Colonic mucosa (tissue), 4 donors: ENCODE measurements around the gene ATG7. TPM values are rescaled to one million over a fixed set of nuclear protein-coding genes. Genes with fewer than 3 reads are reported as not detected.

Experiments
- DNase-seq: peaks from one replicate; pipeline ENCODE4 v3.0.0-alpha.2; 2020
- H3K27ac ChIP-seq: fragments of 200-600 bp; one replicate; pipeline ENCODE4 v1.8.0; 2021
- H3K27me3 ChIP-seq: fragments of 200-600 bp; one replicate; pipeline ENCODE4 v1.8.0; 2021
- H3K36me3 ChIP-seq: fragments of 200-600 bp; one replicate; pipeline ENCODE4 v1.8.0; 2021
- H3K4me1 ChIP-seq: fragments of 200-600 bp; one replicate; pipeline ENCODE4 v1.8.0; 2021; ENCODE audit warnings: mild to moderate bottlenecking
- H3K4me3 ChIP-seq: fragments of 200-600 bp; one replicate; pipeline ENCODE4 v1.8.0; 2021
- H3K9ac ChIP-seq, 2 donors: one replicate each; pipeline ENCODE4 v1.7.0; 2013; ENCODE audit warnings: control low read depth in 2 of 2, low read depth in 2 of 2, low read length in 2 of 2
- H3K9me3 ChIP-seq: fragments of 200-600 bp; one replicate; pipeline ENCODE4 v1.8.0; 2021
- CTCF ChIP-seq: fragments of 200-600 bp; IDR thresholded peaks from one replicate; pipeline ENCODE4 v1.8.0; 2022; ENCODE audit warnings: antibody characterized with exemption, mild to moderate bottlenecking
- intact Hi-C: fragments of 100-400 bp; cut with DNase I; formaldehyde crosslinking; loops from one replicate; pipeline ENCODE4 v1.14.1; 2022
- total RNA-seq, 2 donors: library from RNA; stranded (reverse); fragmentation: NEBNext Ultra II Directional in 1 of 2; extraction: Animal tissue kit (Norgen Biotek cat#: 25700) in 1 of 2; gene quantifications; one replicate each; pipeline ENCODE4 v1.2.1, GENCODE V29; 2021
- donor health status: healthy.
- donor health status: DM: no; HTN: no; CAD: no.
- donor health status: DM: no; HTN: no; CAD: no.

ATG7 gene
- total RNA-seq, 2 donors from 2014 or later, result 31.9 to 32.0 TPM

GRCh38 chr3:11475324-11475723 is 203.1 kb downstream of the ATG7 start:
- intact Hi-C loops, result no loop called here
- H3K27me3 ChIP-seq, result no peaks in the 10 kb centered on the region

GRCh38 chr3:11476735-11477144 is 204.5 kb downstream of the ATG7 start:
- no peaks in the 10 kb centered on the region for H3K9me3 ChIP-seq
- H3K4me3 ChIP-seq, result no peak overlapping the region
- H3K4me1 ChIP-seq, result peaks cover 5% of the 10 kb centered on the region
- DNase-seq, result peak; percentile 32
- H3K27me3 ChIP-seq, result no peaks in the 10 kb centered on the region
- intact Hi-C loops, result no loop called here
- H3K27ac ChIP-seq, result no peak overlapping the region
- H3K36me3 ChIP-seq, result no peaks in the 10 kb centered on the region
- H3K9ac ChIP-seq, result no peak overlapping the region
- no peak for TF ChIP-seq CTCF

More at GRCh38 chr3:11475324-11475723, 203.1 kb downstream of the ATG7 start:
- Histone ChIP-seq H3K9me3 (no peaks in the 10 kb centered on the region), H3K4me1 (no peaks in the 10 kb centered on the region), H3K9ac (no peak overlapping the region), H3K36me3 (no peaks in the 10 kb centered on the region), H3K27ac (no peak overlapping the region), H3K4me3 (no peak overlapping the region)
- no peak for DNase-seq
- no peak for TF ChIP-seq CTCF

GRCh38 chr3:11477407-11477911 is 205.3 kb downstream of the ATG7 start:
- H3K36me3 ChIP-seq, result no peaks in the 10 kb centered on the region
- no peak overlapping the region for H3K4me3 ChIP-seq
- H3K4me1 ChIP-seq, result peaks cover 7% of the 10 kb centered on the region
- no peak overlapping the region for H3K9ac ChIP-seq
- no peak for DNase-seq
- intact Hi-C loops, result no loop called here
- TF ChIP-seq CTCF, result no peak
- peak overlapping the region; percentile 12 for H3K27ac ChIP-seq
- no peaks in the 10 kb centered on the region for H3K9me3 ChIP-seq
- no peaks in the 10 kb centered on the region for H3K27me3 ChIP-seq

GRCh38 chr3:11478167-11478566 is 206.0 kb downstream of the ATG7 start:
- Histone ChIP-seq H3K36me3 (no peaks in the 10 kb centered on the region), H3K9ac (no peak overlapping the region), H3K27ac (peak overlapping the region; percentile 12), H3K4me1 (peaks cover 7% of the 10 kb centered on the region), H3K4me3 (no peak overlapping the region), H3K9me3 (no peaks in the 10 kb centered on the region), H3K27me3 (no peaks in the 10 kb centered on the region)
- no peak for DNase-seq
- no peak for TF ChIP-seq CTCF
- intact Hi-C loops, result no loop called here

GRCh38 chr3:11479221-11479620 is 207.0 kb downstream of the ATG7 start:
- intact Hi-C loops, result no loop called here
- H3K27me3 ChIP-seq, result no peaks in the 10 kb centered on the region
- TF ChIP-seq CTCF, result no peak
- no peak overlapping the region for H3K4me3 ChIP-seq
- H3K27ac ChIP-seq, result no peak overlapping the region
- peaks cover 7% of the 10 kb centered on the region for H3K4me1 ChIP-seq
- no peaks in the 10 kb centered on the region for H3K9me3 ChIP-seq
- DNase-seq, result no peak
- no peak overlapping the region for H3K9ac ChIP-seq
- no peaks in the 10 kb centered on the region for H3K36me3 ChIP-seq
